H9 (cell line): Measurements from ENCODE around the gene ATOSB. TPM values are rescaled to one million over a fixed set of nuclear protein-coding genes. Genes with fewer than 3 reads are reported as not detected.

Source experiments
- DNase-seq: peaks from one replicate; pipeline ENCODE4 v3.0.0-alpha.2; 2017
- H2AFZ ChIP-seq: one replicate; pipeline ENCODE4 v1.6.1; 2013; ENCODE audit warnings: mild to moderate bottlenecking, low read length, control low read depth, moderate library complexity
- H2AK5ac ChIP-seq: 2 replicates; pipeline ENCODE4 v1.6.1; 2013; ENCODE audit warnings: low read length, control low read depth, mixed read lengths; ENCODE audit not compliant: insufficient read length
- H2BK120ac ChIP-seq: one replicate; pipeline ENCODE4 v1.6.1; 2013; ENCODE audit warnings: low read depth, mild to moderate bottlenecking, low read length, control low read depth, inconsistent platforms; ENCODE audit not compliant: poor library complexity, severe bottlenecking
- H2BK12ac ChIP-seq: 2 replicates; pipeline ENCODE4 v1.6.1; 2013; ENCODE audit warnings: low read length, control low read depth, mixed read lengths, low read depth; ENCODE audit not compliant: insufficient read length
- H2BK15ac ChIP-seq: 2 replicates; pipeline ENCODE4 v1.6.1; 2013; ENCODE audit warnings: low read depth, low read length, control low read depth
- H2BK20ac ChIP-seq: one replicate; pipeline ENCODE4 v1.6.1; 2013; ENCODE audit warnings: low read depth, mild to moderate bottlenecking, low read length, control low read depth, inconsistent platforms; ENCODE audit not compliant: poor library complexity, severe bottlenecking
- H2BK5ac ChIP-seq: 2 replicates; pipeline ENCODE4 v1.6.1; 2013; ENCODE audit warnings: low read length, control low read depth, mixed read lengths; ENCODE audit not compliant: insufficient read length
- H3K14ac ChIP-seq: 2 replicates; pipeline ENCODE4 v1.6.1; 2013; ENCODE audit warnings: low read length, control low read depth; ENCODE audit not compliant: insufficient read depth
- H3K18ac ChIP-seq: 2 replicates; pipeline ENCODE4 v1.6.1; 2013; ENCODE audit warnings: low read depth, mild to moderate bottlenecking, mixed read lengths, low read length, control low read depth; ENCODE audit not compliant: insufficient read length
- H3K23ac ChIP-seq: 2 replicates; pipeline ENCODE4 v1.6.1; 2013; ENCODE audit warnings: low read length, control low read depth, mixed read lengths, low read depth; ENCODE audit not compliant: insufficient read length
- H3K23me2 ChIP-seq: 2 replicates; pipeline ENCODE4 v1.6.1; 2013; ENCODE audit warnings: low read depth, mild to moderate bottlenecking, mixed read lengths, low read length, control low read depth; ENCODE audit not compliant: insufficient read length, poor library complexity, severe bottlenecking
- H3K27ac ChIP-seq: 2 replicates; pipeline ENCODE4 v1.5.1; 2013; ENCODE audit warnings: low read length, control low read depth, mixed read lengths, low read depth; ENCODE audit not compliant: insufficient read length
- H3K27me3 ChIP-seq: 2 replicates; pipeline ENCODE4 v1.6.1; 2013; ENCODE audit warnings: low read length, control low read depth, inconsistent platforms; ENCODE audit not compliant: insufficient read depth
- H3K4ac ChIP-seq: 2 replicates; pipeline ENCODE4 v1.6.1; 2013; ENCODE audit warnings: low read depth, mild to moderate bottlenecking, control low read depth, inconsistent platforms, low read length, moderate library complexity
- H3K4me1 ChIP-seq: 2 replicates; pipeline ENCODE4 v1.6.1; 2013; ENCODE audit warnings: low read length, control low read depth, inconsistent platforms; ENCODE audit not compliant: insufficient read depth
- H3K4me2 ChIP-seq: 2 replicates; pipeline ENCODE4 v1.6.1; 2013; ENCODE audit warnings: low read length, control low read depth, mixed read lengths; ENCODE audit not compliant: insufficient read length, insufficient read depth
- H3K56ac ChIP-seq: 2 replicates; pipeline ENCODE4 v1.6.1; 2013; ENCODE audit warnings: low read depth, mild to moderate bottlenecking, mixed read lengths, low read length, control low read depth; ENCODE audit not compliant: insufficient read length
- H3K79me1 ChIP-seq: 2 replicates; pipeline ENCODE4 v1.6.1; 2013; ENCODE audit warnings: low read depth, mild to moderate bottlenecking, moderate library complexity, low read length, control low read depth, inconsistent platforms; ENCODE audit not compliant: insufficient read depth, poor library complexity, severe bottlenecking
- H3K79me2 ChIP-seq: 2 replicates; pipeline ENCODE4 v1.6.1; 2013; ENCODE audit warnings: low read length, control low read depth, inconsistent platforms; ENCODE audit not compliant: insufficient read depth
- H3K9ac ChIP-seq: 2 replicates; pipeline ENCODE4 v1.6.1; 2013; ENCODE audit warnings: low read length, control low read depth, mixed read lengths; ENCODE audit not compliant: insufficient read length; ENCODE audit errors: extremely low read depth
- H3K9me3 ChIP-seq: one replicate; pipeline ENCODE4 v1.6.1; 2013; ENCODE audit warnings: low read depth, low read length, inconsistent platforms; ENCODE audit not compliant: control insufficient read depth
- H3T11ph ChIP-seq: one replicate; pipeline ENCODE4 v1.6.1; 2013; ENCODE audit warnings: mild to moderate bottlenecking, low read length, control low read depth, inconsistent platforms
- H4K20me1 ChIP-seq: one replicate; pipeline ENCODE4 v1.6.1; 2013; ENCODE audit not compliant: control insufficient read depth, insufficient read length, insufficient read depth
- H4K5ac ChIP-seq: 2 replicates; pipeline ENCODE4 v1.6.1; 2013; ENCODE audit warnings: low read depth, mild to moderate bottlenecking, mixed read lengths, low read length, control low read depth; ENCODE audit not compliant: insufficient read length
- H4K8ac ChIP-seq: replicated peaks from 2 replicates; pipeline ENCODE4 v1.6.1; 2013; ENCODE audit warnings: low read length, control low read depth, mixed read lengths, low read depth; ENCODE audit not compliant: insufficient read length
- H4K91ac ChIP-seq: 2 replicates; pipeline ENCODE4 v1.6.1; 2013; ENCODE audit warnings: low read depth, mild to moderate bottlenecking, moderate library complexity, mixed read lengths, low read length, control low read depth; ENCODE audit not compliant: insufficient read length
- H3K27ac Mint-ChIP-seq, 3 experiments: 2 replicates in 2 of 3; 3 replicates in 1 of 3; pipeline ENCODE4 v1.8.0; 2020 to 2021; ENCODE audit warnings: mixed read lengths in 3 of 3, mild to moderate bottlenecking in 1 of 3, moderate library complexity in 1 of 3
- H3K27me3 Mint-ChIP-seq: 2 replicates; pipeline ENCODE4 v1.8.0; 2021; ENCODE audit warnings: low read depth, mild to moderate bottlenecking, moderate library complexity, mixed read lengths
- H3K36me3 Mint-ChIP-seq, 3 experiments: 2 replicates in 2 of 3; 3 replicates in 1 of 3; pipeline ENCODE4 v1.8.0; 2020 to 2021; ENCODE audit warnings: low read depth in 3 of 3, mixed read lengths in 3 of 3; ENCODE audit not compliant: insufficient read depth in 1 of 3
- H3K4me1 Mint-ChIP-seq, 2 experiments: 2 replicates each; pipeline ENCODE4 v1.8.0; 2020; ENCODE audit warnings: mixed read lengths in 2 of 2
- H3K4me3 Mint-ChIP-seq, 2 experiments: 2 replicates in 1 of 2; 3 replicates in 1 of 2; pipeline ENCODE4 v1.8.0; 2020 to 2021; ENCODE audit warnings: mild to moderate bottlenecking in 2 of 2, mixed read lengths in 2 of 2, moderate library complexity in 1 of 2
- H3K9me3 Mint-ChIP-seq, 2 experiments: 2 replicates in 1 of 2; 3 replicates in 1 of 2; pipeline ENCODE4 v1.8.0; 2020; ENCODE audit warnings: mild to moderate bottlenecking in 2 of 2, mixed read lengths in 2 of 2, moderate library complexity in 1 of 2
- CTCF ChIP-seq: fragments of 200-600 bp; sonication (generic); conservative IDR thresholded peaks from 3 replicates; pipeline ENCODE4 v1.8.0; 2021; ENCODE audit warnings: antibody characterized with exemption, mild to moderate bottlenecking
- WGBS: extraction: QIAGEN DNeasy Blood & Tissue Kit; methylation state at CpG from one replicate; pipeline ENCODE4 v1.1.7; 2013; ENCODE audit warnings: missing lambda C conversion rate, low lambda C conversion rate, mixed read lengths; ENCODE audit not compliant: insufficient read length; ENCODE audit errors: extremely low coverage; 5-methylcytosine and 5-hydroxymethylcytosine counted together
- total RNA-seq: library from RNA; stranded (reverse); gene quantifications from 2 replicates; pipeline ENCODE4 v1.2.1, GENCODE V29; 2021

Gene ATOSB
- total RNA-seq, 1 experiment from 2014 or later = 5.6 TPM

GRCh38 chr9:35071814-35072460 lies 43.7 kb downstream of the ATOSB start:
- Histone ChIP-seq H2BK20ac (no peak overlapping the region), H4K91ac (no peak overlapping the region), H4K20me1 (no peaks in the 10 kb centered on the region), H3K4me2 (peak overlapping the region; percentile 76), H3K79me1 (no peaks in the 10 kb centered on the region), H4K5ac (no peak overlapping the region), H3K9me3 (no peaks in the 10 kb centered on the region), H2AFZ (no peak overlapping the region), H3K27ac (peak overlapping the region; percentile 35), H2AK5ac (no peak overlapping the region), H3K27me3 (no peaks in the 10 kb centered on the region), H2BK15ac (no peak overlapping the region), H3K4me1 (peaks cover 5% of the 10 kb centered on the region; the same call in 1 of the 2 replicates), H3K79me2 (peaks cover 39% of the 10 kb centered on the region), H4K8ac (no peak overlapping the region), H3T11ph (no peak overlapping the region), H3K23me2 (peaks cover 6% of the 10 kb centered on the region), H3K4ac (no peak overlapping the region; the same call in 1 of the 2 replicates), H3K18ac (peak overlapping the region; percentile 95), H2BK5ac (no peak overlapping the region), H2BK120ac (no peak overlapping the region), H3K9ac (peak overlapping the region; percentile 85), H2BK12ac (no peak overlapping the region), H3K23ac (no peak overlapping the region), H3K56ac (no peak overlapping the region), H3K14ac (peak overlapping the region; percentile 92)
- TF ChIP-seq CTCF = peak; percentile 61
- Mint-ChIP-seq H3K4me3 (peak overlapping the region; percentile 92 to 95), H3K27me3 (no peaks in the 10 kb centered on the region; the same call in none of the 2 replicates), H3K36me3 (peaks cover 61 to 84% (median 74%) of the 10 kb centered on the region in 3 experiments), H3K9me3 (no peaks in the 10 kb centered on the region; a peak in 1 of 5 replicates), H3K27ac (peak overlapping the region; percentile 98 to 99 (median 98)), H3K4me1 (peaks cover 18 to 22% of the 10 kb centered on the region in 2 experiments)
- peak; percentile 85 for DNase-seq
- no CpG with 5 or more reads among the region's 79 CpGs for WGBS
